ENCODE data around the gene ACLY. TPM values are rescaled to one million over a fixed set of nuclear protein-coding genes. Genes with fewer than 3 reads are reported as not detected.
"Not testable (repeated sequence)": the region's sequence is repeated elsewhere in the genome, so short reads cannot be mapped to it uniquely, and the experiment has no call there.

Gene ACLY
- total RNA-seq, 6 experiments from 2014 or later, result 254 to 315 (median 279) TPM

DNA sequence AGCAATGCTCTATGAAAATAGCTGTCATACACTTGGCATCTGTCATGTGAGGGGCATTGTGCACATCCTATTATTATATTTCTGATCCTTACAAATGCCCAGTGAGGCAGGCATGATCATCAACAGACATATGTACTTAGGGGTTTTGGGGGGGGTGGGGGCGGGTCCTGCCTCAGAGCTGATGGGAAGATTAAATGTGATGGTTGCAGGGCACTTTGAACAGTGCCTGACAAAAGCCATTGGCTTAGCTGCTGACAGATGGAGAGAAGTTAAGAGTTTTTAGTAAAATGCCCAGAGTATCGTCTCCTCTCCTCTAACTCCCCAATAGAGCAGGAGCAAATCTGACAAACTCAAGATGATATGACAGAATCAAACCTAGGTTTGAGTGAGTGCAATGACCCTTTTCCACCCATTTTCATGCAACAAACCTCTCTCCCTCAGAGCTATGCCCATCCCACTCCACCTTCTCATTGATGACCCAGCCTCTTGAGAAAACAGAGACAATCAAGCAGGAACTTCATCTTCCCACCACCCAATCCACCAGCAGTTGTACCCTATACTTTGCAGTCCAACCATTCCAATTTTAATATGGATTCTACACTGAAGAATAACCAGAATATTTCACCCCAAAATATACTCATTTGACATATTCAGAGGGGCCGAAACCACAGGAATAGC is 58.4 kb downstream of the ACLY start:
- no peaks in the 10 kb centered on the region; the same call in 1 of the 2 replicates for H3K36me3 Mint-ChIP-seq (ENCODE audit: low read depth)
- H3K4me3 Mint-ChIP-seq, result no peak overlapping the region
- no peak for DNase-seq
- H3K4me1 Mint-ChIP-seq (ENCODE audit: low read depth), result peaks cover 16% of the 10 kb centered on the region
- TF ChIP-seq, protein P1, sequence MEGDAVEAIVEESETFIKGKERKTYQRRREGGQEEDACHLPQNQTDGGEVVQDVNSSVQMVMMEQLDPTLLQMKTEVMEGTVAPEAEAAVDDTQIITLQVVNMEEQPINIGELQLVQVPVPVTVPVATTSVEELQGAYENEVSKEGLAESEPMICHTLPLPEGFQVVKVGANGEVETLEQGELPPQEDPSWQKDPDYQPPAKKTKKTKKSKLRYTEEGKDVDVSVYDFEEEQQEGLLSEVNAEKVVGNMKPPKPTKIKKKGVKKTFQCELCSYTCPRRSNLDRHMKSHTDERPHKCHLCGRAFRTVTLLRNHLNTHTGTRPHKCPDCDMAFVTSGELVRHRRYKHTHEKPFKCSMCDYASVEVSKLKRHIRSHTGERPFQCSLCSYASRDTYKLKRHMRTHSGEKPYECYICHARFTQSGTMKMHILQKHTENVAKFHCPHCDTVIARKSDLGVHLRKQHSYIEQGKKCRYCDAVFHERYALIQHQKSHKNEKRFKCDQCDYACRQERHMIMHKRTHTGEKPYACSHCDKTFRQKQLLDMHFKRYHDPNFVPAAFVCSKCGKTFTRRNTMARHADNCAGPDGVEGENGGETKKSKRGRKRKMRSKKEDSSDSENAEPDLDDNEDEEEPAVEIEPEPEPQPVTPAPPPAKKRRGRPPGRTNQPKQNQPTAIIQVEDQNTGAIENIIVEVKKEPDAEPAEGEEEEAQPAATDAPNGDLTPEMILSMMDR (IDR thresholded peaks at IDR 0.05), result no peak
- no peak overlapping the region for H3K27ac Mint-ChIP-seq
- H3K27me3 Mint-ChIP-seq (ENCODE audit: insufficient read depth), result no peaks in the 10 kb centered on the region; the same call in none of the 2 replicates
- no peaks in the 10 kb centered on the region for H3K9me3 Mint-ChIP-seq

GRCh38 chr17:41851382-41851781 is 67.4 kb downstream of the ACLY start:
- not testable (repeated sequence) for H3K4me3 Mint-ChIP-seq; H3K27ac Mint-ChIP-seq; H3K27me3 Mint-ChIP-seq (ENCODE audit: insufficient read depth); H3K9me3 Mint-ChIP-seq; DNase-seq
- Mint-ChIP-seq H3K36me3 (ENCODE audit: low read depth) (peaks cover 22% of the 10 kb centered on the region; the same call in 1 of the 2 replicates), H3K4me1 (ENCODE audit: low read depth) (peaks cover 26% of the 10 kb centered on the region)

DNA sequence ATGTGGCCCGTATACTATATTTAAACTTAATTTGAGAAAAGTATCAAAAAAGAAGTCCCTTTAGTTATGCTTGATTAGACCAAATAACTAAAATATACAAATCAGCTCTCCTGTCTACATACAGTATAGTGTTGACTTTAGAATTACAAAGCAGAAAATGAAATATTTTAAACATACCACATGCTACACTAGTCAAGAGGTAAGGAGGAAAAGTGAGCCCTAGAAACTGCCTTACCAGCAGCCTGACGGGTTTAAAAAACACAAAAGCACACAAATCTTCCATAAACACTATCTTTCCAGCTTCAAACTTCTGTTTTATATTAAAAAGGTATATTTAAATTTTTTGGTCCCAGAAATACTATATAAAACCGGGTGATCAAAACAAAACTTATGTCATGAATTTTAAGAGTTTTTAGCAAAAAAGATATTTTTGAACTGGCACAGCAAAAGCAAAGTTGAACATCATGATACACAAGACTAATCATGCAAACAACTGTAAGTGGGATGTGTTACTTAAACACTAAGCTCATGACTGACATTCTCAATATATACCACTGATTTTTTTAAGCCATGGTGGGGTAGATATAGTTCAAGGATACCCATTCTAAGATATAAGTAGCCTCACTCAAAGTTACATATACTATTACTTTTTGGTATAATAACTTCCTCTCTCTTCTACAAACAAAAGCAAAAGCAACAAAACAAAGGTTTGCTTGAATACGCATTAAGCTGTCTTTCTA is 69.3 kb downstream of the ACLY start:
- H3K36me3 Mint-ChIP-seq (ENCODE audit: low read depth), result peaks cover 21% of the 10 kb centered on the region
- no peak for DNase-seq
- TF ChIP-seq, protein P1 (IDR thresholded peaks at IDR 0.05), result no peak
- no peaks in the 10 kb centered on the region for H3K9me3 Mint-ChIP-seq
- H3K27ac Mint-ChIP-seq, result 0 out of 2 replicates have a peak overlapping the region, but pooled peaks have one; percentile 1
- peaks cover 36% of the 10 kb centered on the region for H3K4me1 Mint-ChIP-seq (ENCODE audit: low read depth)
- no peaks in the 10 kb centered on the region; the same call in 1 of the 2 replicates for H3K27me3 Mint-ChIP-seq (ENCODE audit: insufficient read depth)
- no peak overlapping the region for H3K4me3 Mint-ChIP-seq

DNA sequence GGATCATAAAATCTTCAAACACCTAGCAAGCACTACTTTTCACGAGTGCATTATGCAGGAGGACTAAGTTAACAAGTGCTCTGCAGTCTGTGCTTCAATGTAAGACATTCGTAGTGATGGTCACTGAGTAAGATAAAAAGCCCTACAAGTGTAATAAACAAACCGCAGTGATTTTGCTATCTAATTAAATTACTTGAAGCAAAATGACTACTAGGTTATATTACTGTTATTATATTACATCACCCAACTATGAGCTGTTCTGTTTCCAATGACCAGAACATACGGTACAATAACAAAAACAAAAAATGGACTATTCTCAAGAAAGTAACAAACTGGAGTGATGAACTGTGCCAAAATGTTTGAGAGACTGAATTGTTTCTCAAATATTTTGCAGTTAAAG is 70.0 kb downstream of the ACLY start:
- Mint-ChIP-seq H3K4me3 (no peak overlapping the region), H3K36me3 (ENCODE audit: low read depth) (peaks cover 14% of the 10 kb centered on the region), H3K27me3 (ENCODE audit: insufficient read depth) (no peaks in the 10 kb centered on the region; the same call in 1 of the 2 replicates), H3K9me3 (no peaks in the 10 kb centered on the region), H3K4me1 (ENCODE audit: low read depth) (peaks cover 36% of the 10 kb centered on the region), H3K27ac (0 out of 2 replicates have a peak overlapping the region, but pooled peaks have one; percentile 1)
- peak; percentile 37 for DNase-seq
- TF ChIP-seq, protein P1 (IDR thresholded peaks at IDR 0.05), result no peak

GRCh38 chr17:41844971-41845370 is 73.8 kb downstream of the ACLY start:
- H3K4me1 Mint-ChIP-seq (ENCODE audit: low read depth), result peaks cover 31% of the 10 kb centered on the region
- no peak for DNase-seq
- H3K4me3 Mint-ChIP-seq, result no peak overlapping the region
- H3K27ac Mint-ChIP-seq, result no peak overlapping the region
- no peaks in the 10 kb centered on the region for H3K9me3 Mint-ChIP-seq
- peaks cover 1% of the 10 kb centered on the region for H3K27me3 Mint-ChIP-seq (ENCODE audit: insufficient read depth)
- TF ChIP-seq, protein P1 (IDR thresholded peaks at IDR 0.05), result no peak
- H3K36me3 Mint-ChIP-seq (ENCODE audit: low read depth), result peaks cover 4% of the 10 kb centered on the region

DNA sequence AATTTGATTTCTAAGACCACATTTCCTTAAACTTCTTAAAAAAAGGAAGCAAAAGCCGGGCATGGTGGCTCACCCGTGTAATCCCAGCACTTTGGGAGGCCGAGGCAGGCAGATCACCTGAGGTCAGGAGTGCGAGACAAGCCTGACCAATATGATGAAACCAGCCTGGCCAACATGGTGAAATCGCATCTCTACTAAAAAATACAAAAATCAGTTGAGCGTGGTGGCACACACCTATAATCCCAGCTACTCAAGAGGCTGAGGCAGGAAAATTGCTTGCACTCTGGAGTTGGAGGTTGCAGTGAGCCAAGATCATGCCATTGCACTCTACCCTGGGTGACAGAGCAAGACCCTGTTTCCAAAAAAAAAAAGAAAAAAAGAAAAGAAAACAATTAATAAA is 78.0 kb downstream of the ACLY start:
- H3K4me1 Mint-ChIP-seq (ENCODE audit: low read depth), result peaks cover 10% of the 10 kb centered on the region
- not testable (repeated sequence) for H3K36me3 Mint-ChIP-seq (ENCODE audit: low read depth); H3K9me3 Mint-ChIP-seq; H3K27ac Mint-ChIP-seq; H3K27me3 Mint-ChIP-seq (ENCODE audit: insufficient read depth); DNase-seq; H3K4me3 Mint-ChIP-seq

DNA sequence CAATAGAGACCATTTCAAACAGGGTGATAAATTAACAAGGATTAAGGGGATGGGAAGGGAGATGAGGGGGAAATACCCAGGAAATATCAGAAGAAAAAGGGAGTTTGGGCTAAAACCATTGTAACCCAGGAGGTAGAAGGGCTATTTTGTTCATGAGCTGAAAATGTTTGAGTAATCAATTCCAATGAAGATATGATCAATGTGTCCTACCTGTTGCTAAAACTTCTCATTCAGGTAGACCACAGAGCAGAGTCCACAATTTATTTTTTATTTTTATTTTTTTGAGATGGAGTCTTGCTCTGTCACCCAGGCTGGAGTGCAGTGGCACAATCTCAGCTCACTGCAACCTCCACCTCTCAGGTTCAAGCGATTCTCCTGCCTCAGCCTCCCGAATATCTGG is 79.3 kb downstream of the ACLY start:
- DNase-seq; H3K27ac Mint-ChIP-seq; H3K4me3 Mint-ChIP-seq; H3K9me3 Mint-ChIP-seq; H3K36me3 Mint-ChIP-seq (ENCODE audit: low read depth); H3K27me3 Mint-ChIP-seq (ENCODE audit: insufficient read depth): not testable (repeated sequence)
- H3K4me1 Mint-ChIP-seq (ENCODE audit: low read depth), result peaks cover 10% of the 10 kb centered on the region

All from HFFc6 (cell line).